Coronary artery (tissue), 2 donors: ENCODE data around the gene PARP15.
A peak's percentile ranks its signal among the peaks of the same experiment; 100 is the strongest.
"Not testable (repeated sequence)": the region's sequence is repeated elsewhere in the genome, so short reads cannot be mapped to it uniquely, and the experiment has no call there.

Experiments used
- DNase-seq: peaks from one replicate; pipeline ENCODE4 v3.0.0-alpha.2; 2017; ENCODE audit warnings: low spot score
- H3K27ac ChIP-seq, 2 donors: fragments of 200-600 bp; sonication (generic); one replicate each; pipeline ENCODE4 v1.5.1; 2016 to 2019
- H3K4me3 ChIP-seq: fragments of 200-600 bp; sonication (generic); 2 replicates; pipeline ENCODE4 v1.5.1; 2016; ENCODE audit warnings: mild to moderate bottlenecking, moderate library complexity
- TF ChIP-seq, protein P1 (sequence below): fragments of 200-600 bp; sonication (generic); IDR thresholded peaks from one replicate; pipeline ENCODE4 v1.5.1; 2019; ENCODE audit warnings: antibody characterized with exemption

The PARP15 gene

DNA sequence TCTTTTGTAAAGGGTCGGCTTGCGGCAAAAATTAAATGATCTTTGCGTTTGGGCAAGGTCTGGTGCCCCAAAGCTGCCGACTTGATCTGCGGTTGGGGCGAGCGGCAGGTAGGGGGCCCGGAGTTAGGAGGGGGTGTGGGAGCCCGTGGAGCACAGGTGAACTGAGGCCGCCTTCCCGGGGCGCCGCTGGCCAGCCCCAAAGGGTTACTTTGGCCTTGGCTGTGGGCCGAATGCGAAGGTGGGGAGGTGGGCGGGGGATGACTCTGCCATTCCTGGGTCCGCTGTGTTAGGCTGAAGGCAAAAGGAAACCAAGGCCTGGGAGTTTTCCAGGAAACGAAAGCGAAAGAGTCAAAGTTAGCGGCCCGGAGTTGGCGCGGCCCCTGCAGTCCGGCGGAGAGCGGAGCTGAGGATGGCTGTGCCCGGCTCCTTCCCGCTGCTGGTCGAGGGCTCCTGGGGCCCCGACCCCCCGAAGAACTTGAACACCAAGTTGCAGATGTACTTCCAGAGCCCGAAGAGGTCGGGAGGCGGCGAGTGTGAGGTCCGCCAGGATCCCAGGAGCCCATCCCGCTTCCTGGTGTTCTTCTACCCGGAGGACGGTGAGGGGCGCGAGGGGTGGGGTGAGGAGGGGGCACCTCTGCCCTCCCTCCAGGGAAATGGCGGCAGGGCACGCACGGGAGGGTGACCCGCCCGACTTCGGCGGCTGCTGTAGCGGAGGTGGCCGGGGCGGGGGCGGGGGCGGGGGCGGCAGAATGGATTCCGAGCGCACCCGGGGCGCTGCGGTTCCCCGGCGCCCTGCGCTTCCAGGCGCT lies 103.2 kb downstream of the PARP15 start, which contains the start of gene PARP14:
TSS of gene PARP14 (plus strand) at position 365 of the 809 bp plus-strand sequence. CDS start at position 410, 45 bp downstream.
- Histone ChIP-seq H3K27ac (peak within 1 kb of the TSS; percentile 93 to 96), H3K4me3 (peak within 1 kb of the TSS; percentile 95)
- peak; percentile 81 for DNase-seq
- TF ChIP-seq, protein P1, sequence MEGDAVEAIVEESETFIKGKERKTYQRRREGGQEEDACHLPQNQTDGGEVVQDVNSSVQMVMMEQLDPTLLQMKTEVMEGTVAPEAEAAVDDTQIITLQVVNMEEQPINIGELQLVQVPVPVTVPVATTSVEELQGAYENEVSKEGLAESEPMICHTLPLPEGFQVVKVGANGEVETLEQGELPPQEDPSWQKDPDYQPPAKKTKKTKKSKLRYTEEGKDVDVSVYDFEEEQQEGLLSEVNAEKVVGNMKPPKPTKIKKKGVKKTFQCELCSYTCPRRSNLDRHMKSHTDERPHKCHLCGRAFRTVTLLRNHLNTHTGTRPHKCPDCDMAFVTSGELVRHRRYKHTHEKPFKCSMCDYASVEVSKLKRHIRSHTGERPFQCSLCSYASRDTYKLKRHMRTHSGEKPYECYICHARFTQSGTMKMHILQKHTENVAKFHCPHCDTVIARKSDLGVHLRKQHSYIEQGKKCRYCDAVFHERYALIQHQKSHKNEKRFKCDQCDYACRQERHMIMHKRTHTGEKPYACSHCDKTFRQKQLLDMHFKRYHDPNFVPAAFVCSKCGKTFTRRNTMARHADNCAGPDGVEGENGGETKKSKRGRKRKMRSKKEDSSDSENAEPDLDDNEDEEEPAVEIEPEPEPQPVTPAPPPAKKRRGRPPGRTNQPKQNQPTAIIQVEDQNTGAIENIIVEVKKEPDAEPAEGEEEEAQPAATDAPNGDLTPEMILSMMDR = no peak

- H3K4me3 ChIP-seq = peak overlapping the region; percentile 95
- DNase-seq = no peak
- H3K27ac ChIP-seq = peak overlapping the region; percentile 93 to 96
- TF ChIP-seq, protein P1 = no peak
Measured at GRCh38 chr3:122681284-122681973, 104.0 kb downstream of the PARP15 start.

DNA sequence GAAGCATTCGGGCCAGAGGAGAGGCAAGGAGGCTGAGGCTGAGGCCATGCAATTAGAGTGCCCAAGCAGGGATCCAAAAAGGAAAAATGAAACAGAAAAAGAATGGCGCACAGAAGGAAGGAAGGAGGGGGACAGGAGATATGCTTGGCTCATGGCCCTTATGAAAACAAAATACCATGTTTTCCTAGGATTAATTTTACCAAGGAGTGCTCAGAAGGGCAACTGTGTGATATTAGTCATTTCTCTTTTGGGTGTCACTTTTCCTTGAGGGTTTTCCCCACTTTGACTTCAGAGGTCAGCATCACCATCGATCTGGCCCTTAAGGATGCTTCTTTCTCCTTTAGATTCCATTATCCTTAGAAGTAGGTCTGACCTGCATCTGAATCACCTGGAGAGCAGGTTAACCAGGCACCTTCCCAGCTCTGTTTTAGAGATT lies 104.5 kb downstream of the PARP15 start:
- DNase-seq = no peak
- peak overlapping the region; percentile 95 for H3K4me3 ChIP-seq

DNA sequence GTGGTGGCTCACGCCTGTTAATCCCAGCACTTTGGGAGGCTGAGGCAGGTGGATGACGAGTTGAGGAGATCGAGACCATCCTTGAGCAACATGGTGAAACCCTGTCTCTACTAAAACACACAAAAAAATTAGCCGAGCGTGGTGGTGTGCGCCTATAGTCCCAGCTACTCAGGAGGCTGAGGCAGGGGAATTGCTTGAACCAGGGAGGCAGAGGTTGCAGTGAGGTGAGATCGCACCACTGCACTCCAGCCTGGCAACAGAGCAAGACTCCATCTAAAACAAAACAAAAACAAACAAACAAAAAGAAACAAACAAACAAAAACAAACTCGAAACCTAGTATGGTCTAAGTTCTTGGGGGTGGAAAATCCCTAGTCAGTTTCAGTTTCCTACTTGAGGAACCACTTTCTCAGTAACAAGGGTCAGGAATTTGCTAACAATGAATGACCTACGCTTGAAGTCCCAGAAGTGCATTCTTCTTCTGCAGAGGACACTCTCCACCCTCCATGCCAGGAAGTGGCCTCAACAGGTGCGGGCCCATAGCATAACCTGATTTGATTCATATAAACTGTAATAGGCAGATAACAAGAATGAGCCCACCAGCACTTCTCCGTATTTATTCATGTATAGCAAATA lies 105.4 kb downstream of the PARP15 start:
- peak overlapping the region; percentile 95 for H3K4me3 ChIP-seq
- not testable (repeated sequence) for H3K27ac ChIP-seq

More for the DNA sequence above, 104.5 kb downstream of the PARP15 start:
- TF ChIP-seq, protein P1 = no peak
- peak overlapping the region in 1 of 2 donors; percentile 96 for H3K27ac ChIP-seq

DNA sequence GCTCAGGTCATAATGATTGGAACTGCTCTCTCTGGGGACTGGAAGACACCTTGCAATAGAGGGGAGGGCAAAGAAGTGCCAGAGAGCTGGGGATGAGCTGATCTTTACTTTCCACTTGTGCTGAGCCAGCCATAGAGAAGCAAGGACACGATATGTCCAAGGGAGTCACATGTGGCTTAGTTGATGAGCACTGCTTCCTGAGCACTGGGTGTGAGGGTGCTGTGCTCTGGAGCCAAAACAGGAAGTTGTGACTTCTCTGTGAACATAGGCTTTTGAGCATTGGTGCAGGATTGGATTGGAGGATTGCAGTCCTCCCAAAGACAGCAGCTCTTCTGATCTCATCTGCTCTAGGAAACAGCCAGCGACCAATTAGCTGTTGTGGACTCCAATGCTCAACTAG lies 109.8 kb downstream of the PARP15 start:
- Histone ChIP-seq H3K27ac (no peak overlapping the region), H3K4me3 (no peak overlapping the region)
- TF ChIP-seq, protein P1 = no peak
- no peak for DNase-seq

More for the DNA sequence above, 105.4 kb downstream of the PARP15 start:
- DNase-seq = not testable (repeated sequence)
